HCT116 (cell line): ENCODE measurements around the gene MAP3K9. TPM values are rescaled to one million over a fixed set of nuclear protein-coding genes. Genes with fewer than 3 reads are reported as not detected.

ENCODE experiments used
- ATAC-seq: fragments of 200-7000 bp; cut with Tn5 transposase; 2 replicates; pipeline ENCODE4 v1.9.1; 2020; ENCODE audit warnings: mild to moderate bottlenecking, moderate library complexity
- BruUV-seq: library from RNA; stranded (reverse); fragments of 400-500 nt; replicated peaks from 2 replicates; lab custom pipeline; 2021; lab: Mats Ljungman, UMichigan
- CTCF ChIA-PET: fragments of 300-600 bp; sonication (Branson Sonifier 250); formaldehyde crosslinking; loops from one replicate; lab custom pipeline; 2021; ENCODE audit warnings: antibody characterized with exemption; lab: Charles Lee
- POLR2A ChIA-PET: fragments of 300-600, 350-600 bp; sonication (Branson Sonifier 250); formaldehyde crosslinking; loops from one replicate; lab custom pipeline; 2021; ENCODE audit warnings: antibody characterized with exemption; lab: Charles Lee
- RAD21 ChIA-PET, 2 experiments: fragments of 300-600 bp; sonication (Branson Sonifier 250); formaldehyde crosslinking; loops; one replicate each; lab custom pipeline; 2023; ENCODE audit warnings: low total read pairs in 2 of 2; ENCODE audit not compliant: uncharacterized antibody in 2 of 2, unreplicated experiment in 2 of 2, low non-redundant PET in 1 of 2; lab: Charles Lee
- DNase-seq: peaks from one replicate; pipeline ENCODE4 v3.0.0-alpha.2; 2010; ENCODE audit warnings: low read depth, low spot score
- H2AFZ ChIP-seq: fragments of 200-600 bp; shearing (Covaris generic), sonication (generic); 2 replicates; pipeline ENCODE4 v1.6.1; 2017; ENCODE audit warnings: low read depth, mixed run types, mixed read lengths, antibody characterized with exemption, low read length; ENCODE audit not compliant: poor library complexity, severe bottlenecking
- H3K27ac ChIP-seq: 2 replicates; pipeline ENCODE4 v1.5.1; 2012; ENCODE audit warnings: low read depth, low read length
- H3K27me3 ChIP-seq: fragments of 200-600 bp; sonication (generic); 2 replicates; pipeline ENCODE4 v1.6.1; 2016; ENCODE audit warnings: mixed run types, low read length, mixed read lengths; ENCODE audit not compliant: insufficient read depth
- H3K36me3 ChIP-seq, 2 experiments: fragments of 200-500 bp in 1 of 2; fragments of 200-600 bp in 1 of 2; sonication (Bioruptor generic) in 1 of 2; sonication (generic) in 1 of 2; 2 replicates each; pipeline versions ENCODE4 v1.5.1 to v1.6.1; 2014 to 2016; ENCODE audit warnings: low read length in 2 of 2, inconsistent platforms in 1 of 2, mixed read lengths in 1 of 2, mixed run types in 1 of 2; ENCODE audit not compliant: insufficient read depth in 2 of 2, control insufficient read depth in 1 of 2
- H3K4me1 ChIP-seq, 2 experiments: fragments of 200-600 bp in 1 of 2; sonication (generic) in 1 of 2; 2 replicates each; pipeline versions ENCODE4 v1.5.1 to v1.6.1; 2012 to 2017; ENCODE audit warnings: low read length in 2 of 2, inconsistent platforms in 1 of 2, mild to moderate bottlenecking in 1 of 2, mixed read lengths in 1 of 2, mixed run types in 1 of 2, moderate library complexity in 1 of 2; ENCODE audit not compliant: insufficient read depth in 2 of 2, control insufficient read depth in 1 of 2
- H3K4me2 ChIP-seq: fragments of 200-600 bp; sonication (generic); 2 replicates; pipeline ENCODE4 v1.6.1; 2017; ENCODE audit warnings: mixed run types, low read length, mixed read lengths
- H3K4me3 ChIP-seq, 2 experiments: fragments of 200-600 bp in 1 of 2; sonication (generic) in 1 of 2; replicated peaks in 1 of 2; 2 replicates each; pipeline ENCODE4 v1.5.1; 2011 to 2016; ENCODE audit warnings: low read length in 2 of 2, control low read depth in 1 of 2, low read depth in 1 of 2, mild to moderate bottlenecking in 1 of 2, mixed read lengths in 1 of 2, mixed run types in 1 of 2
- H3K79me2 ChIP-seq: fragments of 200-600 bp; sonication (generic); 2 replicates; pipeline ENCODE4 v1.6.1; 2017; ENCODE audit warnings: mild to moderate bottlenecking, mixed run types, low read length, moderate library complexity, mixed read lengths; ENCODE audit not compliant: insufficient read depth
- H3K9ac ChIP-seq: fragments of 200-600 bp; sonication (generic); 2 replicates; pipeline ENCODE4 v1.6.1; 2016; ENCODE audit warnings: low read length, mixed read lengths
- H3K9me2 ChIP-seq: fragments of 200-600 bp; sonication (generic), shearing (Covaris generic); 2 replicates; pipeline ENCODE4 v1.6.1; 2017; ENCODE audit warnings: mixed run types, mild to moderate bottlenecking, moderate library complexity; ENCODE audit not compliant: insufficient read depth
- H3K9me3 ChIP-seq, 2 experiments: fragments of 200-500 bp in 1 of 2; fragments of 200-600 bp in 1 of 2; sonication (Bioruptor generic) in 1 of 2; sonication (generic) in 1 of 2; 2 replicates each; pipeline ENCODE4 v1.6.1; 2014 to 2017; ENCODE audit warnings: low read length in 2 of 2, mixed read lengths in 2 of 2, inconsistent platforms in 1 of 2, low read depth in 1 of 2, mild to moderate bottlenecking in 1 of 2, mixed run types in 1 of 2, moderate library complexity in 1 of 2; ENCODE audit not compliant: control insufficient read depth in 1 of 2, insufficient read depth in 1 of 2
- H4K20me1 ChIP-seq: fragments of 200-600 bp; sonication (generic), shearing (Covaris generic); 2 replicates; pipeline ENCODE4 v1.6.1; 2017; ENCODE audit warnings: mixed run types, mild to moderate bottlenecking, moderate library complexity; ENCODE audit not compliant: insufficient read depth
- ATF3 ChIP-seq: IDR thresholded peaks from 2 replicates; pipeline ENCODE4 v1.6.1; 2012
- CBX3 ChIP-seq: IDR thresholded peaks from 2 replicates; pipeline ENCODE4 v1.6.1; 2012; ENCODE audit warnings: low read depth
- CTCF ChIP-seq, 3 experiments: fragments of 200-600 bp in 1 of 3; sonication (generic) in 1 of 3; IDR thresholded peaks in 2 of 3; conservative IDR thresholded peaks in 1 of 3; 2 replicates each; pipeline ENCODE4 v1.5.1; 2012 to 2017; ENCODE audit warnings: low read depth in 2 of 3, low read length in 2 of 3, antibody characterized with exemption in 1 of 3, borderline replicate concordance in 1 of 3, control low read depth in 1 of 3, mild to moderate bottlenecking in 1 of 3, mixed read lengths in 1 of 3, mixed run types in 1 of 3, moderate library complexity in 1 of 3; ENCODE audit not compliant: insufficient read depth in 1 of 3
- EGR1 ChIP-seq: IDR thresholded peaks from 2 replicates; pipeline ENCODE4 v1.6.1; 2012; ENCODE audit warnings: low read depth
- ELF1 ChIP-seq: IDR thresholded peaks from 2 replicates; pipeline ENCODE4 v1.6.1; 2012; ENCODE audit warnings: low read depth, borderline replicate concordance
- EZH2 ChIP-seq: fragments of 200-600 bp; sonication (generic); IDR thresholded peaks from 2 replicates; pipeline ENCODE4 v1.6.1; 2017; ENCODE audit warnings: antibody characterized with exemption, mixed run types
- EZH2phosphoT487 ChIP-seq: fragments of 200-600 bp; IDR thresholded peaks from 2 replicates; pipeline ENCODE4 v1.6.1; 2018; ENCODE audit warnings: antibody characterized with exemption, borderline replicate concordance
- FOSL1 ChIP-seq: IDR thresholded peaks from 2 replicates; pipeline ENCODE4 v1.6.1; 2012; ENCODE audit warnings: low read depth
- JUND ChIP-seq: IDR thresholded peaks from 2 replicates; pipeline ENCODE4 v1.6.1; 2012
- POLR2A ChIP-seq: IDR thresholded peaks from 2 replicates; pipeline ENCODE4 v1.7.0; 2011; ENCODE audit warnings: borderline replicate concordance; ENCODE audit not compliant: insufficient read depth, insufficient read length; ENCODE audit errors: extremely low read depth
- POLR2AphosphoS5 ChIP-seq: IDR thresholded peaks from 2 replicates; pipeline ENCODE4 v1.6.1; 2011; ENCODE audit warnings: mild to moderate bottlenecking, low read depth, low read length, moderate library complexity
- RAD21 ChIP-seq: IDR thresholded peaks from 2 replicates; pipeline ENCODE4 v1.6.1; 2012; ENCODE audit warnings: low read depth, mild to moderate bottlenecking
- REST ChIP-seq: IDR thresholded peaks from 2 replicates; pipeline ENCODE4 v1.6.1; 2012; ENCODE audit warnings: low read depth
- SIN3A ChIP-seq: IDR thresholded peaks from 2 replicates; pipeline ENCODE4 v1.6.1; 2012; ENCODE audit warnings: low read depth
- SP1 ChIP-seq: IDR thresholded peaks from 2 replicates; pipeline ENCODE4 v1.6.1; 2012; ENCODE audit warnings: low read depth
- SRF ChIP-seq: IDR thresholded peaks from 2 replicates; pipeline ENCODE4 v1.6.1; 2012; ENCODE audit warnings: low read depth
- TCF7L2 ChIP-seq: IDR thresholded peaks from 2 replicates; pipeline ENCODE4 v1.7.0; 2011; ENCODE audit warnings: borderline replicate concordance, inconsistent platforms; ENCODE audit not compliant: insufficient read depth, insufficient read length; ENCODE audit errors: extremely low read depth
- ZBTB33 ChIP-seq: IDR thresholded peaks from 2 replicates; pipeline ENCODE4 v1.6.1; 2011; ENCODE audit warnings: mild to moderate bottlenecking, low read length, moderate library complexity; ENCODE audit not compliant: insufficient replicate concordance; ENCODE audit errors: extremely low read depth
- ZFX ChIP-seq: fragments of 450-650 bp; IDR thresholded peaks from 2 replicates; pipeline ENCODE4 v1.6.1; 2017
- ZNF274 ChIP-seq: fragments of 200-500 bp; sonication (Bioruptor generic); IDR thresholded peaks from 2 replicates; pipeline ENCODE4 v1.6.1; 2014; ENCODE audit warnings: mild to moderate bottlenecking, low read depth, low read length, inconsistent platforms
- intact Hi-C: fragments of 100-400 bp; cut with micrococcal nuclease; formaldehyde crosslinking; loops from 2 replicates; pipeline ENCODE4 v1.10.0; 2022
- total RNA-seq: library from RNA; stranded (reverse); gene quantifications from one replicate; pipeline ENCODE4 v1.2.1, GENCODE V29; 2021; ENCODE audit not compliant: unreplicated experiment

The MAP3K9 gene
- total RNA-seq, 1 experiment from 2014 or later = 11.7 TPM

GRCh38 chr14:70823281-70823680 lies 14.0 kb upstream of the MAP3K9 start:
- BruUV-seq = no TSS peak
- no peaks in the 10 kb centered on the region for H3K79me2 ChIP-seq
- DNase-seq = no peak
- no peaks in the 10 kb centered on the region for H3K9me3 ChIP-seq
- no peaks in the 10 kb centered on the region for H3K27me3 ChIP-seq
- RAD21 ChIA-PET = no interaction called here
- no peaks in the 10 kb centered on the region for H3K9me2 ChIP-seq
- CTCF ChIA-PET = no interaction called here
- no peak overlapping the region for H3K27ac ChIP-seq
- H2AFZ ChIP-seq = peak overlapping the region; percentile 80
- H3K36me3 ChIP-seq = no peaks in the 10 kb centered on the region
- peak overlapping the region; percentile 96 for H3K4me2 ChIP-seq
- no peak for TF ChIP-seq RAD21
- no peak for TF ChIP-seq ZNF274
- no peak for TF ChIP-seq ELF1
- TF ChIP-seq EZH2 = no peak
- TF ChIP-seq FOSL1 = no peak
- TF ChIP-seq ZBTB33 = no peak
- TF ChIP-seq ZFX = no peak
- no peak for TF ChIP-seq SIN3A
- no peak for TF ChIP-seq POLR2A
- TF ChIP-seq TCF7L2 = no peak
- TF ChIP-seq REST = no peak
- TF ChIP-seq EZH2phosphoT487 = no peak
- TF ChIP-seq SRF = no peak
- no peak for TF ChIP-seq JUND
- TF ChIP-seq CTCF (IDR thresholded peaks at IDR 0.05 in 2 of 3, conservative IDR thresholded peaks at IDR 0.05 in 1 of 3; ENCODE audit: borderline replicate concordance in 1 of 3, insufficient read depth in 1 of 3, low read depth in 2 of 3, low read length in 2 of 3) = no peak
- TF ChIP-seq SP1 = no peak
- no peak for TF ChIP-seq CBX3
- TF ChIP-seq POLR2AphosphoS5 = no peak
- TF ChIP-seq ATF3 = no peak
- TF ChIP-seq EGR1 = no peak
- TF ChIP-seq, all 23 proteins: peak for 0
- Histone ChIP-seq H3K4me1 (peaks cover 6 to 15% of the 10 kb centered on the region in 2 experiments; a peak in 2 of 4 replicates), H3K9ac (peak overlapping the region; percentile 65; the same call in 1 of the 2 replicates), H4K20me1 (no peaks in the 10 kb centered on the region), H3K4me3 (peak overlapping the region in 1 of 2 experiments; percentile 73; a peak in 2 of 4 replicates)
- POLR2A ChIA-PET = interaction anchor here (0.7 to 1.8 kb wide), 2 partner anchors 13 to 14 kb away, joined by 5 to 6 read pairs; partner anchors contain the start of gene MAP3K9
- intact Hi-C loops = loop anchor here (5.0 to 10.0 kb wide), 3 partner anchors 84 to 932 kb away; partner anchors contain the start of gene PCNX1
- ATAC-seq = no peak
